Smooth muscle cell of the brain vasculature (primary cell): Measurements from ENCODE around the gene VAV3.
A peak's percentile ranks its signal among the peaks of the same experiment; 100 is the strongest.

Source experiments
- DNase-seq: peaks from one replicate; pipeline ENCODE4 v3.0.0-alpha.2; 2012; ENCODE audit warnings: low read depth, low spot score

The VAV3 gene

GRCh38 chr1:107840725-107841124 is 124.3 kb downstream of the VAV3 start:
- no peak for DNase-seq

- no peak for DNase-seq
Measured at GRCh38 chr1:107838056-107838455, 126.9 kb downstream of the VAV3 start.

- no peak for DNase-seq
Measured at GRCh38 chr1:107835151-107835670, 129.8 kb downstream of the VAV3 start.

GRCh38 chr1:107833061-107833460 is 131.9 kb downstream of the VAV3 start:
- no peak for DNase-seq

- no peak for DNase-seq
Measured at GRCh38 chr1:107831921-107832320, 133.1 kb downstream of the VAV3 start.

- DNase-seq, result no peak
Measured at GRCh38 chr1:107830526-107830925, 134.5 kb downstream of the VAV3 start.

GRCh38 chr1:107830075-107830474 is 134.9 kb downstream of the VAV3 start:
- DNase-seq, result no peak

- DNase-seq, result peak; percentile 10
Measured at GRCh38 chr1:107829036-107829770, 135.8 kb downstream of the VAV3 start.

GRCh38 chr1:107824946-107825345 is 140.0 kb downstream of the VAV3 start:
- no peak for DNase-seq

- no peak for DNase-seq
Measured at GRCh38 chr1:107821340-107821739, 143.6 kb downstream of the VAV3 start.

- no peak for DNase-seq
Measured at GRCh38 chr1:107820801-107821200, 144.2 kb downstream of the VAV3 start.

GRCh38 chr1:107817935-107818334 is 147.0 kb downstream of the VAV3 start:
- DNase-seq, result no peak

- no peak for DNase-seq
Measured at GRCh38 chr1:107817206-107817605, 147.8 kb downstream of the VAV3 start.

- no peak for DNase-seq
Measured at GRCh38 chr1:107810291-107810951, 154.6 kb downstream of the VAV3 start.

GRCh38 chr1:107807855-107808254 is 157.1 kb downstream of the VAV3 start:
- DNase-seq, result no peak

GRCh38 chr1:107807405-107807804 is 157.6 kb downstream of the VAV3 start:
- no peak for DNase-seq

GRCh38 chr1:107806902-107807301 is 158.1 kb downstream of the VAV3 start:
- no peak for DNase-seq

GRCh38 chr1:107804741-107805140 is 160.2 kb downstream of the VAV3 start:
- no peak for DNase-seq

- DNase-seq, result no peak
Measured at GRCh38 chr1:107804134-107804533, 160.8 kb downstream of the VAV3 start.

GRCh38 chr1:107803579-107803978 is 161.4 kb downstream of the VAV3 start:
- no peak for DNase-seq

GRCh38 chr1:107802654-107803053 is 162.3 kb downstream of the VAV3 start:
- DNase-seq, result no peak

- DNase-seq, result no peak
Measured at GRCh38 chr1:107795994-107796393, 169.0 kb downstream of the VAV3 start.

- no peak for DNase-seq
Measured at GRCh38 chr1:107795441-107795840, 169.5 kb downstream of the VAV3 start.
